H9 (cell line): Measurements from ENCODE around the gene GAS2. TPM values are rescaled to one million over a fixed set of nuclear protein-coding genes. Genes with fewer than 3 reads are reported as not detected.

Source experiments
- DNase-seq: peaks from one replicate; pipeline ENCODE4 v3.0.0-alpha.2; 2017
- H2AFZ ChIP-seq: one replicate; pipeline ENCODE4 v1.6.1; 2013; ENCODE audit warnings: mild to moderate bottlenecking, low read length, control low read depth, moderate library complexity
- H2AK5ac ChIP-seq: 2 replicates; pipeline ENCODE4 v1.6.1; 2013; ENCODE audit warnings: low read length, control low read depth, mixed read lengths; ENCODE audit not compliant: insufficient read length
- H2BK120ac ChIP-seq: one replicate; pipeline ENCODE4 v1.6.1; 2013; ENCODE audit warnings: low read depth, mild to moderate bottlenecking, low read length, control low read depth, inconsistent platforms; ENCODE audit not compliant: poor library complexity, severe bottlenecking
- H2BK12ac ChIP-seq: 2 replicates; pipeline ENCODE4 v1.6.1; 2013; ENCODE audit warnings: low read length, control low read depth, mixed read lengths, low read depth; ENCODE audit not compliant: insufficient read length
- H2BK15ac ChIP-seq: 2 replicates; pipeline ENCODE4 v1.6.1; 2013; ENCODE audit warnings: low read depth, low read length, control low read depth
- H2BK20ac ChIP-seq: one replicate; pipeline ENCODE4 v1.6.1; 2013; ENCODE audit warnings: low read depth, mild to moderate bottlenecking, low read length, control low read depth, inconsistent platforms; ENCODE audit not compliant: poor library complexity, severe bottlenecking
- H2BK5ac ChIP-seq: 2 replicates; pipeline ENCODE4 v1.6.1; 2013; ENCODE audit warnings: low read length, control low read depth, mixed read lengths; ENCODE audit not compliant: insufficient read length
- H3K14ac ChIP-seq: 2 replicates; pipeline ENCODE4 v1.6.1; 2013; ENCODE audit warnings: low read length, control low read depth; ENCODE audit not compliant: insufficient read depth
- H3K18ac ChIP-seq: 2 replicates; pipeline ENCODE4 v1.6.1; 2013; ENCODE audit warnings: low read depth, mild to moderate bottlenecking, mixed read lengths, low read length, control low read depth; ENCODE audit not compliant: insufficient read length
- H3K23ac ChIP-seq: 2 replicates; pipeline ENCODE4 v1.6.1; 2013; ENCODE audit warnings: low read length, control low read depth, mixed read lengths, low read depth; ENCODE audit not compliant: insufficient read length
- H3K23me2 ChIP-seq: 2 replicates; pipeline ENCODE4 v1.6.1; 2013; ENCODE audit warnings: low read depth, mild to moderate bottlenecking, mixed read lengths, low read length, control low read depth; ENCODE audit not compliant: insufficient read length, poor library complexity, severe bottlenecking
- H3K27ac ChIP-seq: 2 replicates; pipeline ENCODE4 v1.5.1; 2013; ENCODE audit warnings: low read length, control low read depth, mixed read lengths, low read depth; ENCODE audit not compliant: insufficient read length
- H3K27me3 ChIP-seq: 2 replicates; pipeline ENCODE4 v1.6.1; 2013; ENCODE audit warnings: low read length, control low read depth, inconsistent platforms; ENCODE audit not compliant: insufficient read depth
- H3K4ac ChIP-seq: 2 replicates; pipeline ENCODE4 v1.6.1; 2013; ENCODE audit warnings: low read depth, mild to moderate bottlenecking, control low read depth, inconsistent platforms, low read length, moderate library complexity
- H3K4me1 ChIP-seq: 2 replicates; pipeline ENCODE4 v1.6.1; 2013; ENCODE audit warnings: low read length, control low read depth, inconsistent platforms; ENCODE audit not compliant: insufficient read depth
- H3K4me2 ChIP-seq: 2 replicates; pipeline ENCODE4 v1.6.1; 2013; ENCODE audit warnings: low read length, control low read depth, mixed read lengths; ENCODE audit not compliant: insufficient read length, insufficient read depth
- H3K56ac ChIP-seq: 2 replicates; pipeline ENCODE4 v1.6.1; 2013; ENCODE audit warnings: low read depth, mild to moderate bottlenecking, mixed read lengths, low read length, control low read depth; ENCODE audit not compliant: insufficient read length
- H3K79me1 ChIP-seq: 2 replicates; pipeline ENCODE4 v1.6.1; 2013; ENCODE audit warnings: low read depth, mild to moderate bottlenecking, moderate library complexity, low read length, control low read depth, inconsistent platforms; ENCODE audit not compliant: insufficient read depth, poor library complexity, severe bottlenecking
- H3K79me2 ChIP-seq: 2 replicates; pipeline ENCODE4 v1.6.1; 2013; ENCODE audit warnings: low read length, control low read depth, inconsistent platforms; ENCODE audit not compliant: insufficient read depth
- H3K9ac ChIP-seq: 2 replicates; pipeline ENCODE4 v1.6.1; 2013; ENCODE audit warnings: low read length, control low read depth, mixed read lengths; ENCODE audit not compliant: insufficient read length; ENCODE audit errors: extremely low read depth
- H3K9me3 ChIP-seq: one replicate; pipeline ENCODE4 v1.6.1; 2013; ENCODE audit warnings: low read depth, low read length, inconsistent platforms; ENCODE audit not compliant: control insufficient read depth
- H3T11ph ChIP-seq: one replicate; pipeline ENCODE4 v1.6.1; 2013; ENCODE audit warnings: mild to moderate bottlenecking, low read length, control low read depth, inconsistent platforms
- H4K20me1 ChIP-seq: one replicate; pipeline ENCODE4 v1.6.1; 2013; ENCODE audit not compliant: control insufficient read depth, insufficient read length, insufficient read depth
- H4K5ac ChIP-seq: 2 replicates; pipeline ENCODE4 v1.6.1; 2013; ENCODE audit warnings: low read depth, mild to moderate bottlenecking, mixed read lengths, low read length, control low read depth; ENCODE audit not compliant: insufficient read length
- H4K8ac ChIP-seq: replicated peaks from 2 replicates; pipeline ENCODE4 v1.6.1; 2013; ENCODE audit warnings: low read length, control low read depth, mixed read lengths, low read depth; ENCODE audit not compliant: insufficient read length
- H4K91ac ChIP-seq: 2 replicates; pipeline ENCODE4 v1.6.1; 2013; ENCODE audit warnings: low read depth, mild to moderate bottlenecking, moderate library complexity, mixed read lengths, low read length, control low read depth; ENCODE audit not compliant: insufficient read length
- H3K27ac Mint-ChIP-seq, 3 experiments: 2 replicates in 2 of 3; 3 replicates in 1 of 3; pipeline ENCODE4 v1.8.0; 2020 to 2021; ENCODE audit warnings: mixed read lengths in 3 of 3, mild to moderate bottlenecking in 1 of 3, moderate library complexity in 1 of 3
- H3K27me3 Mint-ChIP-seq: 2 replicates; pipeline ENCODE4 v1.8.0; 2021; ENCODE audit warnings: low read depth, mild to moderate bottlenecking, moderate library complexity, mixed read lengths
- H3K36me3 Mint-ChIP-seq, 3 experiments: 2 replicates in 2 of 3; 3 replicates in 1 of 3; pipeline ENCODE4 v1.8.0; 2020 to 2021; ENCODE audit warnings: low read depth in 3 of 3, mixed read lengths in 3 of 3; ENCODE audit not compliant: insufficient read depth in 1 of 3
- H3K4me1 Mint-ChIP-seq, 2 experiments: 2 replicates each; pipeline ENCODE4 v1.8.0; 2020; ENCODE audit warnings: mixed read lengths in 2 of 2
- H3K4me3 Mint-ChIP-seq, 2 experiments: 2 replicates in 1 of 2; 3 replicates in 1 of 2; pipeline ENCODE4 v1.8.0; 2020 to 2021; ENCODE audit warnings: mild to moderate bottlenecking in 2 of 2, mixed read lengths in 2 of 2, moderate library complexity in 1 of 2
- H3K9me3 Mint-ChIP-seq, 2 experiments: 2 replicates in 1 of 2; 3 replicates in 1 of 2; pipeline ENCODE4 v1.8.0; 2020; ENCODE audit warnings: mild to moderate bottlenecking in 2 of 2, mixed read lengths in 2 of 2, moderate library complexity in 1 of 2
- WGBS: extraction: QIAGEN DNeasy Blood & Tissue Kit; methylation state at CpG from one replicate; pipeline ENCODE4 v1.1.7; 2013; ENCODE audit warnings: missing lambda C conversion rate, low lambda C conversion rate, mixed read lengths; ENCODE audit not compliant: insufficient read length; ENCODE audit errors: extremely low coverage; 5-methylcytosine and 5-hydroxymethylcytosine counted together
- total RNA-seq: library from RNA; stranded (reverse); gene quantifications from 2 replicates; pipeline ENCODE4 v1.2.1, GENCODE V29; 2021
- TF ChIP-seq, protein P1 (sequence below): fragments of 200-600 bp; sonication (generic); conservative IDR thresholded peaks from 3 replicates; pipeline ENCODE4 v1.8.0; 2021; ENCODE audit warnings: antibody characterized with exemption, mild to moderate bottlenecking

Gene GAS2
- total RNA-seq, 1 experiment from 2014 or later = 1.7 TPM

GRCh38 chr11:22666688-22667439 lies 453 bp downstream of the GAS2 start:
- no peak overlapping the region for H2BK5ac ChIP-seq
- no peaks in the 10 kb centered on the region for H3K79me2 ChIP-seq
- H3K9me3 ChIP-seq = no peaks in the 10 kb centered on the region
- Mint-ChIP-seq H3K27ac (no peak overlapping the region; a peak in 1 of 7 replicates), H3K9me3 (no peaks in the 10 kb centered on the region), H3K36me3 (no peaks in the 10 kb centered on the region), H3K4me1 (peaks cover 19 to 22% of the 10 kb centered on the region in 2 experiments), H3K27me3 (peaks cover 53% of the 10 kb centered on the region), H3K4me3 (peak overlapping the region; percentile 75 to 83)
- H2BK15ac ChIP-seq = no peak overlapping the region
- DNase-seq = peak; percentile 67
- TF ChIP-seq, protein P1, sequence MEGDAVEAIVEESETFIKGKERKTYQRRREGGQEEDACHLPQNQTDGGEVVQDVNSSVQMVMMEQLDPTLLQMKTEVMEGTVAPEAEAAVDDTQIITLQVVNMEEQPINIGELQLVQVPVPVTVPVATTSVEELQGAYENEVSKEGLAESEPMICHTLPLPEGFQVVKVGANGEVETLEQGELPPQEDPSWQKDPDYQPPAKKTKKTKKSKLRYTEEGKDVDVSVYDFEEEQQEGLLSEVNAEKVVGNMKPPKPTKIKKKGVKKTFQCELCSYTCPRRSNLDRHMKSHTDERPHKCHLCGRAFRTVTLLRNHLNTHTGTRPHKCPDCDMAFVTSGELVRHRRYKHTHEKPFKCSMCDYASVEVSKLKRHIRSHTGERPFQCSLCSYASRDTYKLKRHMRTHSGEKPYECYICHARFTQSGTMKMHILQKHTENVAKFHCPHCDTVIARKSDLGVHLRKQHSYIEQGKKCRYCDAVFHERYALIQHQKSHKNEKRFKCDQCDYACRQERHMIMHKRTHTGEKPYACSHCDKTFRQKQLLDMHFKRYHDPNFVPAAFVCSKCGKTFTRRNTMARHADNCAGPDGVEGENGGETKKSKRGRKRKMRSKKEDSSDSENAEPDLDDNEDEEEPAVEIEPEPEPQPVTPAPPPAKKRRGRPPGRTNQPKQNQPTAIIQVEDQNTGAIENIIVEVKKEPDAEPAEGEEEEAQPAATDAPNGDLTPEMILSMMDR = peak; percentile 27; the same call in 1 of the 3 replicates
- peaks cover 9% of the 10 kb centered on the region for H3K23me2 ChIP-seq
- H4K91ac ChIP-seq = no peak overlapping the region
- H4K20me1 ChIP-seq = no peaks in the 10 kb centered on the region
- H4K5ac ChIP-seq = no peak overlapping the region
- no peaks in the 10 kb centered on the region for H3K79me1 ChIP-seq
- no peak overlapping the region for H2AK5ac ChIP-seq
- no peak overlapping the region for H3K14ac ChIP-seq
- H3K4me1 ChIP-seq = no peaks in the 10 kb centered on the region; the same call in 1 of the 2 replicates
- H3K18ac ChIP-seq = no peak overlapping the region
- no peak overlapping the region for H2BK120ac ChIP-seq
- no peak overlapping the region for H3K56ac ChIP-seq
- no CpG with 5 or more reads among the region's 40 CpGs for WGBS
- no peak overlapping the region for H3T11ph ChIP-seq
- peak overlapping the region; percentile 62 for H3K4me2 ChIP-seq
- H3K4ac ChIP-seq = no peak overlapping the region
- no peaks in the 10 kb centered on the region for H3K27me3 ChIP-seq
- no peak overlapping the region for H3K23ac ChIP-seq
- no peak overlapping the region for H3K27ac ChIP-seq
- peak overlapping the region; percentile 52 for H3K9ac ChIP-seq
- H2BK12ac ChIP-seq = no peak overlapping the region
- no peak overlapping the region for H4K8ac ChIP-seq
- H2BK20ac ChIP-seq = no peak overlapping the region
- peak overlapping the region; percentile 71 for H2AFZ ChIP-seq
